AG09309 (cell line): ENCODE measurements around the gene SSUH2.

Source experiments
- DNase-seq: peaks from one replicate; pipeline ENCODE4 v3.0.0-alpha.2; 2010; ENCODE audit warnings: low read depth
- H3K4me3 ChIP-seq: 2 replicates; pipeline ENCODE4 v1.5.1; 2011; ENCODE audit warnings: mild to moderate bottlenecking, low read depth, low read length, moderate library complexity; ENCODE audit not compliant: control insufficient read depth
- CTCF ChIP-seq: IDR thresholded peaks from 2 replicates; pipeline ENCODE4 v1.5.1; 2011; ENCODE audit warnings: mild to moderate bottlenecking, low read depth, low read length, inconsistent platforms; ENCODE audit not compliant: insufficient read depth, control insufficient read depth; ENCODE audit errors: missing control alignments

The SSUH2 gene

DNA sequence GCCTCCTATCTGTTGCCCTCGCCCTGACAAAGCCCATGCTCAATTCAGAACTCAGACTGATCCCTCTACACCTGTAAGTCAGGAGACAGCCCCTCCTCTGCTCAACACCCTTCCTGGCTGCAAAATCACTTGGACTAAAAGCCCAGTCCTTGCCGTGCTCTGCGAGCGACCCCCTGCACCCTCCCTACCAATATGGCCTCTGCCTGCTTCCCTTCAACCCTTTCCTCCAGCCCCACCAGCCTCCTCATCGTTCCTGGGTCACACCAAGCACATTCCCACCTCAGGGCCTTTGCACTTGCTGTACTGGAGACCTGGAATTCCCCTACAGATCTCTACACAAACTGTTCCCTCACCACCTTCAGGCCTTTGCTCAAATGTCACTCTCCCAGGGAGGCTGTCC lies 5.2 kb upstream of the SSUH2 start:
- DNase-seq, result no peak

GRCh38 chr3:8648909-8649741 lies 4.5 kb upstream of the SSUH2 start:
- no peak overlapping the region for H3K4me3 ChIP-seq
- no peak for DNase-seq

More for the DNA sequence above, 5.2 kb upstream of the SSUH2 start:
- H3K4me3 ChIP-seq, result no peak overlapping the region
- TF ChIP-seq CTCF, result no peak

GRCh38 chr3:8647137-8647985 lies 2.8 kb upstream of the SSUH2 start:
- DNase-seq, result no peak
- no peak overlapping the region for H3K4me3 ChIP-seq
- no peak for TF ChIP-seq CTCF

More at GRCh38 chr3:8648909-8649741, 4.5 kb upstream of the SSUH2 start:
- TF ChIP-seq CTCF, result no peak

- no peak for DNase-seq
- H3K4me3 ChIP-seq, result no peak overlapping the region
- no peak for TF ChIP-seq CTCF
Observed at GRCh38 chr3:8646313-8646938, 1.8 kb upstream of the SSUH2 start.

- H3K4me3 ChIP-seq, result no peak overlapping the region
- DNase-seq, result no peak
- no peak for TF ChIP-seq CTCF
Observed at GRCh38 chr3:8645712-8646111, 1.1 kb upstream of the SSUH2 start.

DNA sequence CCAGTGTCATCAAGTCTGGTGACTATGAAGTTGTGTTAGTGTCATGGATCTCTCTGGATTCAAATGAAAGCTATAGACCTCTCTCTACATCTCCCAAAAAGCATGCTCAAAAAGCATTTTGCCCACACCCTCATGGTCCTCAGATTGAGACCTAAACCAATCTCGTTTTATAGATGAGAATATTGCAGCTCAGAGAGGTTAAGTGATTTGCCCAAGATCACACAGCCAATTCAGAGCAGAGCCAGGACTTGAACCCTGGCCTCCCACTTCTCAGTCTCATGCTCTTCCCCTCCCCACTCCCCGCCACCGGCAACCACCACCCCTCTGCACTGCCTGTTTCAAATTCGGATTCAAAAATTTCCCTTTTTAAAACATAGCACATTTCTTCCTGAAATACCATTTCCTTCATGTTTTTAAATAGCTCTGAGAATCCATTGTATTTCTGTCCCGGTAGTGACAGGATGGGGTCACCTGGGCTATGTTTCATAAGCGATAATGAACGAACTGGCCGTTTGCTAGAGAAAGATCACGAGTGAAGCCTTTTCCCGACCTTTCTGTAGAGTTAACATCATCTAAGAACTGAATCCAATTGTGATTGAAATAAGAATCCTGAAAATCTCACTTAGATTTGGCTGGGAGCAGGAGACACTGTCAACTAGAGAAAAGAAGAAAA lies 769 bp downstream of the SSUH2 start:
- TF ChIP-seq CTCF, result no peak
- no peak overlapping the region for H3K4me3 ChIP-seq
- DNase-seq, result no peak
